GM20431 (cell line): Measurements from ENCODE around the gene AREL1.

Experiments used
- in situ Hi-C: fragments of 300-500 bp; cut with MseI, MboI; formaldehyde crosslinking; loops from one replicate; pipeline ENCODE4 v1.15.0; 2020; ENCODE audit warnings: low sequenced_read_pairs; ENCODE audit not compliant: unreplicated experiment

AREL1 gene

DNA sequence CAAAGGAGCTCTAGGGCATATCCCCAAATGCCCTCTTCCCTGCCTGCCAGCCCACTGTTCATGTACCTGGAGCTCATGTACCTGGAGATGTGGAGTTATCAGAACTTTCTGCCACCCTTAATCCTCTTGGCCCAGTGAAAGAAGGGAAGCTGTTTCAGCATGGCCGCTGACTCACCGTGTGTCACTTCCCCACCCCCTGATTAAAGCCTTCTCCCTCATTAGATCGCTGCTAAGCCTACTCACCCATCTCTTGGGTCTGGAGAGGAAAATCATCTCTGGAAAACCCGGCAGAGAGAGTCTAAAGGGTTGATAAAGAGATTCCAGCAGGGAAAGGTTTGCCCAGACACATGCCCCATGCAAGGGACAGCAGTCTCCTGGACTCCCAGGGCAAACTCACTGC is 96.4 kb downstream of the AREL1 start:
- in situ Hi-C loops: no loop called here

DNA sequence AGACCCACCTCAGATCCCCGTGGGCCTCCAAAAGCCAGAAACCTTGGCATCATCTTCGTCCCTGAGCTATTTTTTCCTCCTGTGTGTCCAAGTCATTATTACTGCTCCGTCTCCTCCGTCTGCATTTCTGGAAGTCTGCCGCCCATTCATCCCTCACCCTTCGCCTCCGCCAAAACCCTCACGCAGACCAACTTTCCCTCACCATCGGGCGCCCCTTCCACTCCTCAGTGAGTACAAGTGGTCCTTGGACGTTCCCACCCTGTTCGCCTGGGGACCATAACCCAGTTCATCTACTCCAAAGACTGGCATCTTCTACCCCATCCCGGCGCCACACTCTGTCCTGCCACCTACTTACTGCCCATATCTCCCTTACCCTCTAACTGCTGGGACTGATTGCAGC is 97.1 kb downstream of the AREL1 start:
- in situ Hi-C loops: no loop called here

GRCh38 chr14:74614508-74615495 is 98.1 kb downstream of the AREL1 start:
- in situ Hi-C loops: no loop called here

DNA sequence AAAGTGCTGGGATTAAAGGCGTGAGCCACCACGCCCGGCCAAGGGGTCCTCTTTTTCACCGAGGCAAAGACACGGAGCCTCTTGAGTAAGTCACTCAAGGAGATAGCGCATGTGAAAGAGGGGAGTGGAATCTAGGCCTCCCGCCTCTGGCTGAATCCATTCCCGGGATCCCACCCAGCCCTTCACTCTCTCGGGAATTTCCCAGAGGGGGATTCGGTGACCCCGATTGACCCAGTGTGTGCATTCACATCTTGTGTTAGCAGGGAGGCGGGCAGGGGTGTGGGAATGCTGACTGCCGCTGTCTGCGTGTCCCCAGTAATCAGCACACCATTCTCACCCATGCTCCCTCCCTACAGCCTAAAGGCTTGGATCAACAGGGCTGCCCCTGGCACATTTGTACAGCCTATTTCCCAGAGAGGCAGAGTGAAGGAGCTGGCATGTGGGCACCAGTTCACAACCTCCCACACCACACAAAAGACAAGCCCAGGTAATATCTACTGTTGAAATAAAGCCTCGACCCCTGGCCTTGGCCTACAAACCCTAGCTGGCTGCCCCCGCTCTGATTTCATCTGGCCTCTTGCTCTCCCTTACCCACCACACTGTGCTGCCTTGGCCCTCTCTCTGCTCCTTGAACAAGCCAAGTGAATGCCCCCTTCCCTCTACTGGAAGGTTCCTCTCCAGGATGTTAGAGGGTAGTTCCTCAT is 99.5 kb downstream of the AREL1 start:
- in situ Hi-C loops: no loop called here

GRCh38 chr14:74612350-74613021 is 100.4 kb downstream of the AREL1 start:
- in situ Hi-C loops: no loop called here

GRCh38 chr14:74611650-74612349 is 101.1 kb downstream of the AREL1 start, which contains the start of gene LTBP2:
Gene LTBP2 (minus strand): TSS chr14:74612237. CDS start chr14:74611944, 293 bp downstream.
- in situ Hi-C loops: no loop called here
